ENCODE data around the gene MYLK.

- TF ChIP-seq, protein P1, sequence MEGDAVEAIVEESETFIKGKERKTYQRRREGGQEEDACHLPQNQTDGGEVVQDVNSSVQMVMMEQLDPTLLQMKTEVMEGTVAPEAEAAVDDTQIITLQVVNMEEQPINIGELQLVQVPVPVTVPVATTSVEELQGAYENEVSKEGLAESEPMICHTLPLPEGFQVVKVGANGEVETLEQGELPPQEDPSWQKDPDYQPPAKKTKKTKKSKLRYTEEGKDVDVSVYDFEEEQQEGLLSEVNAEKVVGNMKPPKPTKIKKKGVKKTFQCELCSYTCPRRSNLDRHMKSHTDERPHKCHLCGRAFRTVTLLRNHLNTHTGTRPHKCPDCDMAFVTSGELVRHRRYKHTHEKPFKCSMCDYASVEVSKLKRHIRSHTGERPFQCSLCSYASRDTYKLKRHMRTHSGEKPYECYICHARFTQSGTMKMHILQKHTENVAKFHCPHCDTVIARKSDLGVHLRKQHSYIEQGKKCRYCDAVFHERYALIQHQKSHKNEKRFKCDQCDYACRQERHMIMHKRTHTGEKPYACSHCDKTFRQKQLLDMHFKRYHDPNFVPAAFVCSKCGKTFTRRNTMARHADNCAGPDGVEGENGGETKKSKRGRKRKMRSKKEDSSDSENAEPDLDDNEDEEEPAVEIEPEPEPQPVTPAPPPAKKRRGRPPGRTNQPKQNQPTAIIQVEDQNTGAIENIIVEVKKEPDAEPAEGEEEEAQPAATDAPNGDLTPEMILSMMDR (IDR thresholded peaks at IDR 0.05), result no peak
- TF ChIP-seq EZH2 (IDR thresholded peaks at IDR 0.05; ENCODE audit: borderline replicate concordance, insufficient read depth, low read depth, low read length, poor library complexity, severe bottlenecking), result no peak
These were observed 30.3 kb downstream of the MYLK start for GRCh38 chr3:123853686-123854372.

All from B cell (primary cell).